Spinal cord (tissue), 10 donors: ENCODE data around the gene MSH5. TPM values are rescaled to one million over a fixed set of nuclear protein-coding genes. Genes with fewer than 3 reads are reported as not detected.

Experiments
- DNase-seq, 6 donors: peaks; one replicate each; pipeline versions ENCODE4 v3.0.0 to v3.0.0-alpha.2; 2013 to 2015; ENCODE audit warnings: low spot score in 6 of 6, low read depth in 4 of 6
- H3K27ac ChIP-seq: one replicate; pipeline ENCODE4 v1.5.1; 2013; ENCODE audit warnings: low read depth, low read length, control low read depth
- H3K27me3 ChIP-seq: one replicate; pipeline ENCODE4 v1.6.1; 2013; ENCODE audit warnings: low read length; ENCODE audit not compliant: control insufficient read depth, insufficient read depth
- H3K36me3 ChIP-seq: one replicate; pipeline ENCODE4 v1.6.1; 2013; ENCODE audit warnings: low read length; ENCODE audit not compliant: control insufficient read depth, insufficient read depth
- H3K4me1 ChIP-seq: one replicate; pipeline ENCODE4 v1.6.1; 2013; ENCODE audit warnings: low read length; ENCODE audit not compliant: control insufficient read depth, insufficient read depth
- H3K4me3 ChIP-seq: one replicate; pipeline ENCODE4 v1.5.1; 2013; ENCODE audit warnings: low read depth, low read length, control low read depth
- H3K9me3 ChIP-seq: one replicate; pipeline ENCODE4 v1.6.1; 2013; ENCODE audit warnings: low read length; ENCODE audit not compliant: control insufficient read depth, insufficient read depth
- WGBS: methylation state at CpG from one replicate; pipeline ENCODE4 v1.1.5; 2013; ENCODE audit warnings: missing lambda C conversion rate; ENCODE audit not compliant: insufficient coverage; 5-methylcytosine and 5-hydroxymethylcytosine counted together
- polyA plus RNA-seq, 2 donors: library from polyadenylated mRNA; unstranded; fragments of 120-200 nt; gene quantifications; one replicate each; pipeline ENCODE4 v1.2.1, GENCODE V29; 2013; ENCODE audit not compliant: insufficient read length in 2 of 2
- total RNA-seq, 2 donors: library from RNA; depleted of rRNA in 1 of 2; stranded (reverse); fragments of 120-200 nt in 1 of 2; fragments of >200 nt in 1 of 2; gene quantifications; one replicate each; pipeline versions ENCODE4 v1.2.3 to v1.2.4, GENCODE V29; 2013 to 2014
- donor health status: healthy.

Gene MSH5
- total and polyA plus RNA-seq, 4 donors: 6.2 to 38.8 (median 19.6) TPM

DNA sequence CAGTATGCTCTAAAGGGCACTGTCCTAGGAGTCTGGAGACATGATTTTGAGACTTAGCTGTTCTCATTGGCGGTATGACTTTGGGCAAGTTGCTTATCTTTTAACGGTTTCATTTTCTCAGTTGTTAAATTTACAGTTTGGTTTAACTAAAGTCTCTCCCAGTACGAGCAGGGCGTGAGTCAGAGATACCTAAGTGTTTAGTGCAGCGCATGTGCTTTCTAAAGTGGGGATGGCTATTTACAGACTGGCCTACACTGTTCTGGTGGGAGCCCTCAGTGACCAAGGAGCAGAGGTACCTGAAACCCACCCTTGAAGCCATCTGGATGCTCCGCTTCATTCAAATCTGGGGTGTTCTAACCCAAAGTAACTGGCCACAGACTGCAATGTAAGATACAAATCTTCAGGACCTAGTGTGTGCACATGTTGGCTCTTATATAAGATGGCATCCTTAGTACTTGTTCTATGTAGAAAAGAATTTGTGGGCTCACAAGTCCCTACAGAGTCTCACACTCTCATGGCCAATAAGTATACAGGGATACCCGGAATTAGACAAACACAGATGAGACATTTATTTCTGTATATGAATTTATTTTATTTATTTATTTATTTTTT, 10.7 kb downstream of the MSH5 start:
- H3K27ac ChIP-seq: no peak overlapping the region
- H3K27me3 ChIP-seq: no peaks in the 10 kb centered on the region
- no peak for DNase-seq
- H3K36me3 ChIP-seq: peaks cover 6% of the 10 kb centered on the region
- H3K4me3 ChIP-seq: no peak overlapping the region
- H3K9me3 ChIP-seq: no peaks in the 10 kb centered on the region
- WGBS: 96% methylated on average over 6 of the region's 7 CpGs
- no peaks in the 10 kb centered on the region for H3K4me1 ChIP-seq

DNA sequence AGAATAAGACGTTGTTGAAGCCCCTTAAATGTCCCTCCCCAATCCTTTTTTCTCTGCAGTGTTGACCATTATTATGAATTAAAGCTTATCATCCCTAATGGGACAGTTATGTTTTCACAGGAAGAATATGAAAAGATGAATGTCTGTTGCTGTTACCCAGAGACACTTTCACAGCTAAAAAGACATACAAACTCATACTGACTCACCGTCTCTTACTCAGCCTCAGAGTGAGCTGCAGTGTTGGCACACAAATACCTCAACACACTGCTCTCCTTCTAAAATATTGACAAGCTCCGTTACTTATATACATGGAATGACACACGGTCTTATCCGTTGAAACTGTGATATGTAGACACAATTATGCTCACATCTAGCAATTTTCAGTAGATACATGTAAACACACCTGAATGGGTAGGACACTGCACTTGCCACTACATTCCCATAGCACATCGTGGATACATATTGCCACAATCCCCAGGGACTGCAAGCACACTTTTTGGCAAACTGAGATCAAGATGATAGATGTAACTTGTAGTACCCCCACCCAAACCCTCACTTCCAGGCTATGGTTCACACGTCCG, 13.0 kb downstream of the MSH5 start:
- Histone ChIP-seq H3K36me3 (no peaks in the 10 kb centered on the region), H3K27ac (no peak overlapping the region), H3K4me3 (no peak overlapping the region), H3K4me1 (no peaks in the 10 kb centered on the region), H3K9me3 (no peaks in the 10 kb centered on the region), H3K27me3 (no peaks in the 10 kb centered on the region)
- DNase-seq: no peak
- WGBS: 84% methylated on average over 6 of the region's 8 CpGs

DNA sequence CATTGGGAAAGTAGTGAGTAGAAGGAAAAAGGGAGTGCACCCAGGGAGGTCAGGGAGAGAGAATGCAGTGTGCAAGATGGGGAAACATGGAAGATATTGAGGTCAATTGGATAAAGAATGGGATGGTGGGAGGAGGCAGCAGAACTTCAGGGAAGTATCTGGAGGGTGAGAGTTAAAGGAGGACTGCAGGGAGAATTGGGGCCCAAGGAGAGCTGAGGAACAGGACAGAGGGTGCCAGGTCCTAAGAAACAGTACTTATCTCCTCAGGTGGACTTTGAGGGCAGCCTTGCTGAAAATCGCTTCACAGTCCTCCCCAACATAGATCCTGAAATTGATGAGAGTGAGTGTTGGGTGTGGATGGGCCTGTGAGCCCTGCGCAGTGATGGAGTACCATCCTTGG, 18.5 kb downstream of the MSH5 start:
- H3K4me1 ChIP-seq: peaks cover 8% of the 10 kb centered on the region
- H3K36me3 ChIP-seq: peaks cover 23% of the 10 kb centered on the region
- 100% methylated on average over 1 of the region's 2 CpGs for WGBS
- no peak overlapping the region for H3K4me3 ChIP-seq
- no peak for DNase-seq
- no peaks in the 10 kb centered on the region for H3K27me3 ChIP-seq
- H3K9me3 ChIP-seq: no peaks in the 10 kb centered on the region
- no peak overlapping the region for H3K27ac ChIP-seq

DNA sequence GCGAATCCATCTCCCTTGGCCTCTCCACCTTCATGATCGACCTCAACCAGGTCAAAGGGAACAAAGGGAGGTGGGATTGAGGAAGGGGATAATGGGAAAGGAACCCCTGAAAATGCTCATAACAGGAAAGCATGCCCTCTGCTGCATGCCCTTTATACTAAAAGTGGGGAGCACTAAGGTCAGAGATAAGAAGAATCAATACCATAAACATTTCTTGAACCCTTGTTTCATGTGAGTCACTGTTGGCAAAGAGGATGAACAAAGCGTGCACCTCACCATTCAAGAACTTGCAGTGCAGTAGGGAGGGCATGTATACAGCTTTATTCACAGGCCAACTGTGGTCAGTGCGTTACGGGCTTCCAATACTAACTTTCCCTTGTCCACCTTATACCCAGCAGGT, 21.0 kb downstream of the MSH5 start:
- Histone ChIP-seq H3K9me3 (no peaks in the 10 kb centered on the region), H3K4me1 (peaks cover 23% of the 10 kb centered on the region), H3K27ac (no peak overlapping the region), H3K4me3 (no peak overlapping the region), H3K27me3 (no peaks in the 10 kb centered on the region), H3K36me3 (peaks cover 31% of the 10 kb centered on the region)
- WGBS: no CpG with 5 or more reads among the region's 5 CpGs
- no peak for DNase-seq

DNA sequence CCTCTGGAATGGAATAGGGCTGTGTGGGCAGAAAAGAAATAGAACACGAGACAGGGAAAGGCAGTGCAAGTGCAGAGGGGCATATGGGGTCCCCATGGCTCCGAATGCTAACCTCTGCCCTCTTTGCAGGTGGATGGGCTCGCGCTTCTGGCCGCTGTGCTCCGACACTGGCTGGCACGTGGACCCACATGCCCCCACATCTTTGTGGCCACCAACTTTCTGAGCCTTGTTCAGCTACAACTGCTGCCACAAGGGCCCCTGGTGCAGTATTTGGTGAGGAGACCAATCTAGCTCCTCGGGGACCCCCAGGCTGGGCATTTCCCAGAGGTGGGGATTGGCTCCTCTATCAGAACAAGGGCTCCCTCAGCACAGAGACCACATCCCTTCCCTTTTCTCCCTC, 21.5 kb downstream of the MSH5 start:
- no peaks in the 10 kb centered on the region for H3K27me3 ChIP-seq
- DNase-seq: no peak
- no peaks in the 10 kb centered on the region for H3K9me3 ChIP-seq
- H3K4me1 ChIP-seq: peaks cover 28% of the 10 kb centered on the region
- WGBS: 99% methylated on average over 8 of the region's 8 CpGs
- no peak overlapping the region for H3K4me3 ChIP-seq
- H3K27ac ChIP-seq: no peak overlapping the region
- peaks cover 34% of the 10 kb centered on the region for H3K36me3 ChIP-seq

DNA sequence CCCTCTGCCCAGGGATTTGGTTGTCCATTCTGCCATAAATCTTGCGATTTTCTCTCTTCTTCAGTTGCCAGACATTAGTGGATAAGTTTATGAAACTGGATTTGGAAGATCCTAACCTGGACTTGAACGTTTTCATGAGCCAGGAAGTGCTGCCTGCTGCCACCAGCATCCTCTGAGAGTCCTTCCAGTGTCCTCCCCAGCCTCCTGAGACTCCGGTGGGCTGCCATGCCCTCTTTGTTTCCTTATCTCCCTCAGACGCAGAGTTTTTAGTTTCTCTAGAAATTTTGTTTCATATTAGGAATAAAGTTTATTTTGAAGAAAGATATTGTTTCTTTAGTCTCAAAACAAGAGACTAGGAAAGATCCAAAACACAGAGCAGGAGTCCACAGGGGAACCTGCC, 22.6 kb downstream of the MSH5 start, which contains the start of gene SAPCD1:
SAPCD1 (plus strand) TSS at position 301 of the 400 bp plus-strand sequence. CDS start 399 bp downstream, outside the sequence.
- H3K4me1 ChIP-seq: peaks cover 31% of the 10 kb centered on the region
- H3K27ac ChIP-seq: peak within 1 kb of the TSS; percentile 90
- peaks cover 34% of the 10 kb centered on the region for H3K36me3 ChIP-seq
- H3K9me3 ChIP-seq: no peaks in the 10 kb centered on the region
- no peak within 1 kb of the TSS for H3K4me3 ChIP-seq
- DNase-seq: no peak
- WGBS: 43% methylated on average over 1 of the region's 4 CpGs
- no peaks in the 10 kb centered on the region for H3K27me3 ChIP-seq

DNA sequence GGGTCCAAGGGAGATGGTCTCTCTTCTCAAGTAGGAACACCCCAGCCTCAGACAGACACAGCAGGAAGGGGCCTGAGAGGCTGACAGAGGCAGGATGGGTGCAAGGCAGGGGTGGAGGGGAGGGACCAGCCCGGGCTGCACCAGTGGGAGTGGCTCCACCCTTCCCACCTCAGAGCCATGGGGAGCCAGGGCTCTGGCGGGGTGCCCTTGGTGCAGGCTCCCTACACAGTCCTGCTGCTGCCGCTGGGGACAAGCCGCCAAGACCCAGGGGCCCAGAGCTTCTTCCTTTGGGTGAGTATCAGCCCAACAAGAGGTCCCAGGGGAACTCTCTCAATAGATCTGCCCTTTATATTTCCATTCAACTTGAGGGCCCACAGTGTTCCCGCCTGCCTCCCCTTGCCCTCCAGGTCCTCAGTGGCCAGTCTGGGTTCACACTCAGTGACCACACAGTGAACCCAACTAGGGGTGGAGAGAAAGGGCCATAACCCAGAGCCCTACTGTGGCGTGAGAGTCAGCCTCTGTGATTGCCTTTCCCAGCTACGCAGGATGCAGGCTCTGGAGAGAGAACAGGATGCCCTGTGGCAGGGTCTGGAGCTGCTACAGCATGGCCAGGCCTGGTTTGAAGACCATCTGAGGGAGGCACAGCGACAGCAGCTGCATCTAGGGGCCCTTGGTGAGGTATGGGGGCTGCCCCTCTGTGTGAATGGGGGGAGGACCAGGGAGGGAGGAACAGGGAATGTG, 23.2 kb downstream of the MSH5 start:
- H3K4me1 ChIP-seq: peaks cover 31% of the 10 kb centered on the region
- WGBS: 59% methylated on average over 8 of the region's 8 CpGs
- DNase-seq: no peak
- H3K9me3 ChIP-seq: no peaks in the 10 kb centered on the region
- no peaks in the 10 kb centered on the region for H3K27me3 ChIP-seq
- H3K27ac ChIP-seq: peak overlapping the region; percentile 90
- peaks cover 34% of the 10 kb centered on the region for H3K36me3 ChIP-seq
- no peak overlapping the region for H3K4me3 ChIP-seq

DNA sequence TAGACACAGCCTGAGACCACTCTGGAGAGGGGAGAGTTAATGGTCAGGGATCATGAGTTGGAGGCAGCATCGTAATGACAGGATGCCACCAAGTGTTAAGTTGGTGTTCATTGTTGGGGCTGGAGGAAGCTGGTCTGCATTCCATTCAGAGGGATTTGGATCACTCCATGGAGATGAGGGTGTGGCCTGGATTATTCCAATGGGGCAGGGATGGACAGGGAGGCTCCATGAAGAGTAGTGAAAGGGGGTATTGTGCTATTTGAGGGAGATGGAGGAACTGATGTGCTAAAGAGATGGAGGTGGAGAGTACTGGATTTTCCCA, 23.8 kb downstream of the MSH5 start:
- 0% methylated on average over 1 of the region's 1 CpG for WGBS
- DNase-seq: peak in 4 of 6 donors; percentile 41 to 84 (median 58)

DNA sequence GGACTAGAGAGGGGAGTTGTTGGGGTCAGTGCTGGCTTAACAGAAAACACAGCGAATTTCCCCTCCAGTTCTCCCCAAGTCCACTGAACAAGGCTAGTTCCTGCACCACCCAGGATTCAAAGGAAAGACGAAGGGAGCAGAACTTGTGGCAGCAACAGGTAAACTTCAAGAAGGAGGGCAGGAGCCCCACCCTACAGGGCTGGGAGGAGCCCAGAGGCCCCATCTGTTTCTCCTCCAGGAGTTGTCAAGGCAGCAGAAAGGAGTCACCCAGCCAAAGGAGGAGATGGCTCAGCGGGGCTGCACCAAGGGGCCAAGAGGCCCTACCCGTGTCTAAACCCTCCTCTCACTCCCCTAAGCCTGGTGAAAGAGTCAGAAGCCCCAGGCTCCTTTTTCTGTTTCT, 24.4 kb downstream of the MSH5 start:
- no peak for DNase-seq
- 100% methylated on average over 1 of the region's 4 CpGs for WGBS
- Histone ChIP-seq H3K4me1 (peaks cover 31% of the 10 kb centered on the region), H3K27me3 (no peaks in the 10 kb centered on the region), H3K9me3 (no peaks in the 10 kb centered on the region), H3K36me3 (peaks cover 32% of the 10 kb centered on the region), H3K27ac (peak overlapping the region; percentile 90), H3K4me3 (no peak overlapping the region)

More for the DNA sequence above, 23.8 kb downstream of the MSH5 start:
- Histone ChIP-seq H3K4me3 (no peak overlapping the region), H3K27ac (peak overlapping the region; percentile 90), H3K27me3 (no peaks in the 10 kb centered on the region), H3K4me1 (peaks cover 31% of the 10 kb centered on the region), H3K36me3 (peaks cover 32% of the 10 kb centered on the region), H3K9me3 (no peaks in the 10 kb centered on the region)

DNA sequence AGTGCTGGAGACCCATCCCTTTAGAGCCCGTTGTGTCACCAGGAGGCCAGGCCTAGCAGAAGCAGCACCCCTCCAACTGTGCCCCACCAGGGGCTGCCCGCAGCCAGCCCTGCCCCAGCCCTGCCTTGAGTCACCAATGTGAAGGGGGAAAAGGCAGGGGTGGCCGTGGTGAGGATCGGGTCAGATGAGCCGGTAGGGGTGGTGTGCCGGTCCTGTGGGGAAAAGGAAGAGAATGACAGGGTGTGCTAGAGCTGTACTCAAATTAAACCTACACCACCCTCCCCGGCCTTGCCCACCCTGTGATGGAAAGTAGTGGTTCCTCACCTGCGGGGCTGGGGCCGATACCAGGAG, 25.7 kb downstream of the MSH5 start:
- Histone ChIP-seq H3K4me1 (peaks cover 31% of the 10 kb centered on the region), H3K27ac (no peak overlapping the region), H3K4me3 (no peak overlapping the region), H3K27me3 (no peaks in the 10 kb centered on the region), H3K9me3 (no peaks in the 10 kb centered on the region), H3K36me3 (peaks cover 24% of the 10 kb centered on the region)
- no peak for DNase-seq
- 78% methylated on average over 3 of the region's 9 CpGs for WGBS
